A549 (cell line): ENCODE measurements around the gene PNPLA6.

Experiments used
- CTCF ChIP-seq: fragments of >200 bp; sonication (Bioruptor Twin); formaldehyde crosslinking; IDR thresholded peaks from 3 replicates; pipeline ENCODE4 v1.5.1; 2016
- KDM1A ChIP-seq: fragments of 200-600 bp; sonication (generic); IDR thresholded peaks from 2 replicates; pipeline ENCODE4 v1.6.1; 2016; ENCODE audit warnings: low read depth, mild to moderate bottlenecking
- POLR2A ChIP-seq: IDR thresholded peaks from 2 replicates; pipeline ENCODE4 v1.6.1; 2012; ENCODE audit warnings: mild to moderate bottlenecking, low read length
- REST ChIP-seq: fragments of 200-600 bp; sonication (generic); IDR thresholded peaks from 2 replicates; pipeline ENCODE4 v1.6.1; 2016; ENCODE audit warnings: antibody characterized with exemption, mild to moderate bottlenecking, moderate library complexity
- ZNF302 ChIP-seq: fragments of 250-450 bp; sonication (Bioruptor Pico); IDR thresholded peaks from 2 replicates; pipeline ENCODE4 v1.9.0; 2021; ENCODE audit warnings: inconsistent platforms, mild to moderate bottlenecking, moderate library complexity
- ZSCAN20 ChIP-seq: fragments of 250-450 bp; sonication (Bioruptor Pico); IDR thresholded peaks from 2 replicates; pipeline ENCODE4 v1.8.0; 2022; ENCODE audit warnings: mild to moderate bottlenecking, moderate library complexity

GRCh38 chr19:7500811-7501450 is 34.6 kb upstream of the PNPLA6 start:
- TF ChIP-seq KDM1A (no peak), POLR2A (peak; percentile 79), CTCF (no peak), REST (no peak), ZSCAN20 (CRISPR knock-in tag) (no peak), ZNF302 (CRISPR knock-in tag) (no peak)
